HCT116 (cell line): ENCODE data around the gene ABCA3.

Source experiments
- JUND ChIP-seq: IDR thresholded peaks from 2 replicates; pipeline ENCODE4 v1.6.1; 2012
- SP1 ChIP-seq: IDR thresholded peaks from 2 replicates; pipeline ENCODE4 v1.6.1; 2012; ENCODE audit warnings: low read depth
- SRF ChIP-seq: IDR thresholded peaks from 2 replicates; pipeline ENCODE4 v1.6.1; 2012; ENCODE audit warnings: low read depth
- TF ChIP-seq, protein P1 (sequence below), 3 experiments: fragments of 200-600 bp in 1 of 3; sonication (generic) in 1 of 3; IDR thresholded peaks in 2 of 3; conservative IDR thresholded peaks in 1 of 3; 2 replicates each; pipeline ENCODE4 v1.5.1; 2012 to 2017; ENCODE audit warnings: low read depth in 2 of 3, low read length in 2 of 3, antibody characterized with exemption in 1 of 3, borderline replicate concordance in 1 of 3, control low read depth in 1 of 3, mild to moderate bottlenecking in 1 of 3, mixed read lengths in 1 of 3, mixed run types in 1 of 3, moderate library complexity in 1 of 3; ENCODE audit not compliant: insufficient read depth in 1 of 3

- TF ChIP-seq JUND, result no peak
- TF ChIP-seq, protein P1, sequence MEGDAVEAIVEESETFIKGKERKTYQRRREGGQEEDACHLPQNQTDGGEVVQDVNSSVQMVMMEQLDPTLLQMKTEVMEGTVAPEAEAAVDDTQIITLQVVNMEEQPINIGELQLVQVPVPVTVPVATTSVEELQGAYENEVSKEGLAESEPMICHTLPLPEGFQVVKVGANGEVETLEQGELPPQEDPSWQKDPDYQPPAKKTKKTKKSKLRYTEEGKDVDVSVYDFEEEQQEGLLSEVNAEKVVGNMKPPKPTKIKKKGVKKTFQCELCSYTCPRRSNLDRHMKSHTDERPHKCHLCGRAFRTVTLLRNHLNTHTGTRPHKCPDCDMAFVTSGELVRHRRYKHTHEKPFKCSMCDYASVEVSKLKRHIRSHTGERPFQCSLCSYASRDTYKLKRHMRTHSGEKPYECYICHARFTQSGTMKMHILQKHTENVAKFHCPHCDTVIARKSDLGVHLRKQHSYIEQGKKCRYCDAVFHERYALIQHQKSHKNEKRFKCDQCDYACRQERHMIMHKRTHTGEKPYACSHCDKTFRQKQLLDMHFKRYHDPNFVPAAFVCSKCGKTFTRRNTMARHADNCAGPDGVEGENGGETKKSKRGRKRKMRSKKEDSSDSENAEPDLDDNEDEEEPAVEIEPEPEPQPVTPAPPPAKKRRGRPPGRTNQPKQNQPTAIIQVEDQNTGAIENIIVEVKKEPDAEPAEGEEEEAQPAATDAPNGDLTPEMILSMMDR (IDR thresholded peaks at IDR 0.05 in 2 of 3, conservative IDR thresholded peaks at IDR 0.05 in 1 of 3; ENCODE audit: borderline replicate concordance in 1 of 3, insufficient read depth in 1 of 3, low read depth in 2 of 3, low read length in 2 of 3), result no peak
- no peak for TF ChIP-seq SRF
- no peak for TF ChIP-seq SP1
Measured at GRCh38 chr16:2238838-2239675, 101.5 kb downstream of the ABCA3 start.
